Nucleus accumbens (tissue), 56 donors: ENCODE data around the gene ZNRF1.
"Not testable (repeated sequence)": the region's sequence is repeated elsewhere in the genome, so short reads cannot be mapped to it uniquely, and the experiment has no call there.

ENCODE experiments used
- DNase-seq, 56 donors: peaks; one replicate each; lab custom pipeline; 2025; lab: John Stamatoyannopoulos, UW

The ZNRF1 gene

DNA sequence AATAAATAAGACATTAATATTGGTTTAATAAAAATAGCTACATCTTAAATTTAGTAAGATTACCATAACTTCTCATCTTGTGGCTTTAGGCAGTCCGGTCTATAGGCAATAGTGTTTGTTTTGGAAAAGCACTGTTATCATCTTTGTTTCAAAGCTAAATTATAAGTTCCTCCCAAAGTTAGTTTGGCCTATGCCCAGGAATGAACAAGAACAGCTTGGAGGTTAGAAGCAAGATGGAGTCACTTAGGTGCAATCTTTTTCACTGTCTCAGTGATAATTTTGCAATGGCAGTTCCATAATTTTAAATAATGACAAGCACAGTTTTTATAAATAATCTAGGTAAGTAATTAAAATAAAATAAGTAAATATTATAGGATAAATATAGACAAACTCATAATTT, 123.8 kb downstream of the ZNRF1 start:
- no peak for DNase-seq

DNA sequence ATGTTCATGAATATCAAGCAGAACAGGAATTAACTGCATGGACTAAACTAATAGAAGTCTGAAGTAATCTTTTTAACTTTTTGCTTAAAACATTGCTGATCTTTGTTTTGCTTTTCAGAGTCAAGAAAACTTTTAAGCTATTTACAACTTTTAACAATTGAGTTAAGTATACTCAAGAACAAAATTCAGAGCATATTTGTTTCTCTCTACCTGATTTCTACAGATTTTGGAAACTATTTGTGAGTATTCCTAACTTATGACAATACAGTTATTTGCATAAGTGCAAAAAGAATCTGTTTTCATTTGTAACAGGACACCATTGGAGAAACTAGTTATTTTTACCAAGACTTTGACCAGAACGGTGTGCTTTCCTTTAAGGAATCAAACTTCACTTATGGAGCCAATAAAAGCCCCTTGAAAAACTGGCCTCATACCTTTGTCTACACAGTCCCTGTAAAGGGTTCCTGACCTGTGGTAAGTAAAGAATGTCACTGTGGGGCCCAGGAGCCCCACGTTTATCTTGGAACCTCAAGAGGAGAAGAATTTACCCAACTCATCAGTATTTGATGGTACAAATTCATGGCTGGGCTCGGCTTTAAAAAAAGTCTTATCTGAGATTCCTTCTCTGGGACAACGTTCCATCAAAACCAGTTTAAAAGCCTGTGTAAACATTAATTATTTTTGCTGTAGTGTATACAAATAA, 129.0 kb downstream of the ZNRF1 start:
- no peak for DNase-seq

DNA sequence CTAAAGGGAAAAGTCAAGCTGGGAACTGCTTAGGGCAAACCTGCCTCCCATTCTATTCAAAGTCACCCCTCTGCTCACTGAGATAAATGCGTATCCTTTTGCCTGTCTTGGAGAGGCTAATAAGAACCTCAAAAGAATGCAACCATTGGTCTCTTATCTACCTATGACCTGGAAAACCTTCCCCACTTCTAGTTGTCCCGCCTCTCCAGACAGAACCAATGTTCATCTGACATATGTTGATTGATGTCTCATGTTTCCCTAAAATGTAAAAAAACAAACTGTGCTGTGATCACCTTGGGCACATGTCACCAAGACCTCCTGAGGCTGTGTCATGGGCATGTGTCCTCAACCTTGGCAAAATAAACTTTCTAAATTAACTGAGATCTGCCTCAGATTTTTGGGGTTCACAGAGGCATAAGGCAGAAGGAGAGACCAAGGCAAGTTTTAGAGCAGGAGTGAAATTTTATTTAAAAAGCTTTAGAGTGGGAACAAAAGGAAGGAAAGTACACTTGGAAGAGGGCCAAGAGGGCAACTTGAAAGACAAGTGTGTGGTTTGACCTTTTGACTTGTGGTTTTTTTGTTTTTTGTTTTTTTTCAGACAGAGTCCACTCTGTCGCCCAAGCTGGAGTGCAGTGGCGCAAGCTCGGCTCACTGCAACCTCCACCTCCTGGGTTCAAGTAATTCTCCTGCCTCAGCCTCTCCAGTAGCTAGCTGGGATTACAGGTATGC, 130.8 kb downstream of the ZNRF1 start:
- not testable (repeated sequence) for DNase-seq

DNA sequence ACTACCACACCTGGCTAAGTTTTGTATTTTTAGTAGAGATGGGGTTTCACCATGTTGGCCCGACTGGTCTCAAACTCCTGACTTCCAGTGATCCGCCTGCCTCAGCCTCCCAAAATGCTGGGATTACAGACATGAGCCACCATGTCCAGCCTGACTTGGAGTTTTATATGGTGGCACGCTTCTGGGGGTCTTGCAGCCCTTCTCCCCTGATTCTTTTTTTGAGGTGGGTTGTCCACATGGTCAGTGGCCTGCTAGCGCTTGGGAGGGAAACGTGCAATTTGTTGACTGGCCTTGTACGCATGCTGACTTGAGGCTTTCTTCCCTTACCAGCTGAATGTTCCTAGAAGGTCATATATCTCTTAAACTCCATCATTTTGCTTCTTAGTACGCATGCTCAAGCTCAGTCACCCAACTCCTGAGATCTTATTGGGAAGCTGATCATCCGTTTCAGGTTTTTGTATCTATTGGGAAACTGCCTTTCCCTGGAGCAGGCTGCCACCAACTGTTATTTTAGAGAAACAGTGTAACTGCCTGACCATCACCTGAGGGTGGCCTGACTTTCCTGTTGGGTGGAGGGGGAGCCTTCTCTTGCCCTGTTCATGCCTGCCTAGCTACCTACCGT, 131.4 kb downstream of the ZNRF1 start:
- peak in 1 of 56 donors; percentile 14 for DNase-seq

DNA sequence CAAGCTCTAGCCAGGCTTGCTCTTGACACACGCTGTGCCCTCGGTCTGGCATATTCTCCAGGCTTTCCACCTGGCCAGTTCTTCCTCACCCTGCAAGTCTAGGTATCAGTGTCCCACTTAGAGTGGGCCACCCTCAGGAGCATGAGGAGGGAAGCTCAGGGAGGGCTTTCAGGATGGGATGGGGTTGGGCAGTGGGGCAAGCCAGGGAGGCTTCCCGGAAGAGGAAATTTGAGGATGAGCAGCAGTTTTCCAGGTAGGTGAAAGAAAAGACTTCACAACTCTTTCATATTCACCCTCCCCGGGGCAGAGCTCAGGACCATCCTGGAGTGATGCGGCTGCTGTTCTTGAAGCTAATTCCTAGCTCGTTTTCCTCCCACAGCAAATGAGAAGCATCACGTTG, 132.3 kb downstream of the ZNRF1 start:
- DNase-seq = no peak

DNA sequence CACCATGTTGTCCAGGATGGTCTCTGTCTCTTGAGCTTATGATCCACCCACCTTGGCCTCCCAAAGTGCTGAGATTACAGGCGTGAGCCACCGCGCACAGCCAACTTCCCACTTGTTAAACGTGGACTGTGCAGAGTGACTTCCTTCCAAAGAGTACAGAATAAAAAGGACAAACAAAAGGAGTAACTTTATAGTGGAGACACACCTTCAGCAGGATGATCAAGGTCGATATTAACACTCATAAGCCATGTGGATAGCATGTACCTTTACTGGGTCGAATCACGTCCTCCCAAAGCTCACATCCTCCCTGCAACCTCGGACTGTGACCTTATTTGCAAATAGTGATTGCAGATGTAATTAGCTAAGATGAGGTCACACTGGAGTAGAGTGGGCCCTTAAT, 139.4 kb downstream of the ZNRF1 start:
- no peak for DNase-seq

DNA sequence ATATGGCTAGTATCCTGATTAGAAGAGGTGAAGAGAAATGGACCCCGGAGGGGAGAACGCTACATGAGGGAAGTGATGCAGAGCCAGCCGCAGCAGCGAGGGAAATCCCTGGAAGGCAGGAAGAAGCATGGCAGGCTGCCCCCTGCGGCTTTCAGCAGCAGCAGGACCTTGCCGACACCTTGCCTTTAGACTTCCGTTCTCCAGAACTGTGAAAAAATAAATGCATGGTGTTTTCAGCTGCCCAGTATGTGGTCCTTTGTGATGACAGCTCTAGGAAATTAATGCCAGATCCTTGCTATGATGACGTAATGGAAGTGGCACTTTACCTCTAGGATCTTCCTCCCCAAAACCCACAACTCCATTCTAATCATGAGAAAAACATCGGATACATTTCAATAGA, 139.8 kb downstream of the ZNRF1 start:
- no peak for DNase-seq

DNA sequence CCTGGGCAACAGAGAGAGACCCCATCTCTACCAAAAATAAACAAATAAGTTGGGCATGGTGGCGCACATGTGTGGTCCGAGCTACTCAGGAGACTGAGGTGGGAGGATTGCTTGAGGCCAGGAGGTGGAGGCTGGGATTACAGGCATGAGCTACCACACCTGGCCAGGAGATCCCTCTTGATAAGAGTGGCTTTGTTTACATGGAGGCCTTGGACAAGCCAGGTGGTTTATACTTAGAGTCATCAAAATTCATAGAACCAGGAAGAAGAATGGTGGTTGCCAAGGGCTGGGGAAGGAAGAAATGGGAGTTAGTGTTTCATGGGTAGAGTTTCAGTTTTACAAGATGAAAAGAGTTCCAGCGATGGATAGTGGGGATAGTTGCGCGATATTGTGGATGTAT, 140.7 kb downstream of the ZNRF1 start:
- no peak for DNase-seq

DNA sequence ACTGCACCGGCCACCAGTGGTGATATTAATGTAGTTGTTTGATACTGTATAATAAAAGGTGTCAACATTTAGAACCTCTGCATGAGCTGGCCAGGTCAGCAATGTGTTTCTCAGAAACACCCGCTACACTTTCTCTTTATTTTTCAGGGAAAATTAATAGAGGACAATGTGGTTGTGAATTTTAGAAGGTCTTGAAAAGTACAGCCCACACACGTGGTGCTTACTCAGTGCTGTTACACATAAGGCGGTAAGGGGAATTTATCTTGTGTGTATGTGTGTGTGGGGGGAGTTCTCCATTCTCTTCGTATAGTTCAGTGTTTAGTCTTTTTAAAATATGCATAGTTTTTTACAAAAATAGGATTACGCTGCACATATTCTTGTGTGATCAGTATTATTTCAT, 145.1 kb downstream of the ZNRF1 start:
- no peak for DNase-seq

DNA sequence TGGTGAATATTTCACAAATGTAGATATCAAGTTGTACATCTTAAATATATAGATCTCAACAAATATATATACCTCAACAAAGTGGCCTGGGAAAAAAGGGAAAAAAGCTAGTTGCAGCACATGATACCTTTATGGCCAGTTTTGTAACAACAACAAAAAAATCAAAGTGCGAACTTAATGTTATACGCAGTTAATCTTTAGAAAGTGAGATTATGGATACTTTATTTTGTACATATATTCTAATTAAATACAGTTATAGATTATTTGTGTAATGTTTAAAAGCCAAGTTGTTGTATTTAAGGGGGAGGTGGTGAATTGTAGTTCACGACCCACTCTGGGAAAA, 149.1 kb downstream of the ZNRF1 start:
- DNase-seq = no peak

DNA sequence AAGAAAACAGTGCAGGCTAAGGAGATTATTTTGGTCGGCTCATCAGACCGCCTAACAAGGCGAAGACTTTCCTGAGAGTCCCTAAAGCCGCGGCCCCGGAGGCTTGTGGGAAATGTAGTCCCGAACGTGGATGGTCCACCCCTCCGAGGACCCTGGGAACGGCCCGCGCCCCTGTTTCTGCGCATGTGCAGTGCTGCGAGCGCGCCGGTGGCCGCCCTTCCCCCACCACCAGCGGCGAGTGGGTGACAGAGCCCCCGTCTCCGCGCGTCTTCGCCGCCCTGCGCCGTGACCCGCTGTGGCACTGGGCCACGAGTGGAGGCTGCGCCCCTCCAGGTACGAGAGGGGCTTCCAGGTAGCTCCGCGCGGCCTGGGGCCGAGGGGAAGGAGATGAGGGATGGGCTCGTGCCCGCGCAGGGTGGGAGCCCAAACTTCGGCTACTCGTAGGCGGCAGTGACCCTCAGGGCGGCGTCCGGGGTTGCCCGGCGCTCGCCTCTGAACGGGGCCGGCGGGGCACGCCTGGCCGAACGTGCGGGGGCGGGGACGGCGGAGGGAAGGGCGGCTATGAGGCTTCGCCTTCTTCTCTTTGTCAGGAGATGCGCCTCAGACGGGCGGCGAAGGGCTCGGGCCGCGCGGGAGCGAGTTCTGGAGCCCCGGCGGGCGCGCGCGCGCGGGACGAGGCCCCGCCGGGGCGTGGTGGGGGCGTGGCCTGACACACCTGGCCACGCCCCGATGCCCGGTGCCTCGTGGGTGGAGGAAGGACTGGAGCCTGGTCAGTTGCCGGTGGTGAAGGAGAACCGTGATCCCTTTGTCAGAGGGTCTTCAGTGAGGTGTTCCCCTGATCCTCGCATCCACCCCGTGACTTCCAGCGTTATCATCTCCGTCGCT, 149.7 kb downstream of the ZNRF1 start, which contains the start of gene ZFP1:
TSS of gene ZFP1 (plus strand) at position 214 of the 885 bp plus-strand sequence. CDS start 4,428 bp downstream, outside the sequence.
- DNase-seq = peak; percentile 33 to 97 (median 88)

DNA sequence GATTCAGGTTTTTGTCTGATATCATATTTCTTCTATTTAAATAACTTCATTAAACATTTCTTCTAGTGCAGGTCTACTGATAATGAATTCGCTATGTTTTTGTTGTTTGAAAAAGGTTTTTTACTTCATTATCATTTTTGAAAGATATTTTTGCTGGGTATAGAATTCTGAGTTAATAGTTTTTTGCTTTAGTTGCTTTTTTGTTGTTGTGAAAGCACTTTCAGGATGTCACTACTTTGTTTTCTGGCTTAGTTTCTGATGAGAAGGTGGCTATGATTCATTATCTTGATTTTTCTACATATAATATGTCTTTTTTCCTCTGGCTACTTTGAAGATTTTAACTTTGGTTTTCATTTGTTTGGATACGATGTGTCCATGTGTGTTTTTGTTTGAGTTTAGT, 153.0 kb downstream of the ZNRF1 start:
- no peak for DNase-seq

DNA sequence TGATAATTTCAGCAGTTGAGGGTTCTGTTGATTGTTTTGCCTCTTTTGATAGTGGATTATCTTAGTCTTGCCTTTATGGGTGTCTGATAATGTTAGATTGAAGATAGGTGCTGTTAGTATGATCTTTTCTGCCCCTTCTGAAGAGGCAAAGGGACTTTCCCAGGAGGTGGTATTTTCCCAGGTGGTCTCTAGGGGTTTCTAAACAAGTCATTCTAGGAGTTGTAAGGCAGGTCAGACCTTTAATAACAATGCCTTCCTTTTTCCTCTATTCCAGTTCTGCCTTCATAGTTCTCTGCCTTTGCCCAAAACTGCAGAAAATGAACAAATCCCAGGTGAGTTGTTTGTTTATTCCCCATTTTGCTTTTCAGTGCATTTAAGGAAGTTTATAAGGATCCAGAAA, 153.8 kb downstream of the ZNRF1 start:
- no peak for DNase-seq

DNA sequence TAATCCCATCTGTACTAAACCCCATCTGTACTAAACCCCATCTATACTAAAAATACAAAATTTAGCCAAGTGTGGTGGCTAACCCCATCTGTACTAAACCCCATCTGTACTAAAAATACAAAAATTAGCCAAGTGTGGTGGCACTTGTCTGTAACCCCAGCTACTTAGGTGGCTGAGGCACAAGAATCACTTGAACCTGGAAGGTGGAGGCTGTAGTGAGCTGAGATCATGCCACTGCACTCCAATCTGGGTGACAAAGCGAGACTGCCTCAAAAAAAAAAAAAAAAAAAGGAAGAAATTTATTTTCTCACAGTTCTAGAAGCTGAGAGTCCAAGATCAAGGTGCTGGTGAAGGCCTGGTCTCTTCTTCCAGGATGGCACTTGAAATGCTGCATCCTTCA, 161.6 kb downstream of the ZNRF1 start:
- DNase-seq = no peak
